NK-92 treated with Interleukin-12 subunit alpha and Interleukin-12 subunit beta, amount 100 ng/mL, for 24 hours (cell line): ENCODE data around the gene PPIF.

Source experiments
- DNase-seq: peaks from one replicate; lab custom pipeline; 2025; lab: John Stamatoyannopoulos, UW

The PPIF gene

DNA sequence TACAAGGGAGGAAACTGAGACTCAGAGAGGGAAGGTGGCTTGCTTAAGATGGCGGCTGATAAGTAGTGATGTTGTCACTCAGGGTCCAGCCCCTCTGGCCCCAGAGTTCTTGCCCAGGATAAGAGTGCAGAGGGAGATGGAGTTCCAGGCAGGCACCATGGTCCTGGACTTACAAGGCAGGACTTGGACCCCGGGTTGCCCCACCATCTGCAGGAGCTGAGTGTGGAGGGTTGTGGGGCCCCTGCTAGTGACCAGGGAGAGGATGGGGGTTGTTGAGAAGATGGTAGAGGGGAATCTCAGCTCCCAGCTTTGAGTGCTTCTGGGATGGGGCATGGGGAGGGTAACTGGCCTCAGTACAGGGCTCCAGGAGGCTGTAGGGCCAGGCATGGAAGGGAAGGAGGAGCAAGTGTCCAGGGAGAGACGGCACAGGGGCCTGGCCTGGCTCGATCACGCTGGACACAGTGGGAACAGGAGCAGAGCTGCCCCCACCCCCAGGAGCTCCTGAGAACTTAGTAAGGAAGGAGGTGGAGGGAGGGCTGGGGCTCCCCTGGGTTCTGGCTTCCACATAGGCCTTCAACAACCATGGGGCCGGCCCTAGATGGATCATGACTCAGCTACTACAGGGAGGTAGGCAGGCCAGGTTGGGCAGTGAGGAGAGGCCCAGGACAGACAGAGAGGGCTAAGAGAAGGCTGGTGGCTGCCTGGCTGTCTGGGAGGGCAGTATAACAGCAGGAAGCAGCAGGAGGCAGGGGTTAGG lies 28.2 kb downstream of the PPIF start:
- no peak for DNase-seq

DNA sequence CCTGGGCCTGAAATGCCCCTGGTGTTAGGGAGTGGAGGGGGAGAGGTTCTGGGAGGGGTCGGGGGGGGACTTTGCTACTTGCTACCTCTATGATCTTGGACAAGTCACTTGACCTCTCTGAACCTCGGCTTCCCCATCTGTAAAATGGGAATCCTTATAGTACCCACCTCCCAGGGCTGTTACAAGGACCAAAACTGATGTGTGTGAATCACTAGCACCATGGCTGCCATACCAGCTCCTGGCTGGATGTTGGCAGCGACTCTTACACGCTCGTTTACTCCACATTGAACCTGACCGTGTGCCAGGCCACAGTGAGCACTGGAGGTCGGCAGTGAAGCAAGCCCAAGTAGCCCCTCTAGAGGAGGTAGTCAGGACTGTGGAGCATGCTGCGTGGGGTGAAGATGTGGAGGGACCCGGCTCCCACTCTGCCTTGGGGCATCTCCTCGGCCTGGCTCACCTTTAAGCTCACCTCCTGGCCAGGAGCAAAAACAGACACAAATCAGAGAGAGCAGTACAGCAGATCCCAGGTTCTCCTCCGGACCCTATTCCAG lies 28.9 kb downstream of the PPIF start:
- DNase-seq: no peak

DNA sequence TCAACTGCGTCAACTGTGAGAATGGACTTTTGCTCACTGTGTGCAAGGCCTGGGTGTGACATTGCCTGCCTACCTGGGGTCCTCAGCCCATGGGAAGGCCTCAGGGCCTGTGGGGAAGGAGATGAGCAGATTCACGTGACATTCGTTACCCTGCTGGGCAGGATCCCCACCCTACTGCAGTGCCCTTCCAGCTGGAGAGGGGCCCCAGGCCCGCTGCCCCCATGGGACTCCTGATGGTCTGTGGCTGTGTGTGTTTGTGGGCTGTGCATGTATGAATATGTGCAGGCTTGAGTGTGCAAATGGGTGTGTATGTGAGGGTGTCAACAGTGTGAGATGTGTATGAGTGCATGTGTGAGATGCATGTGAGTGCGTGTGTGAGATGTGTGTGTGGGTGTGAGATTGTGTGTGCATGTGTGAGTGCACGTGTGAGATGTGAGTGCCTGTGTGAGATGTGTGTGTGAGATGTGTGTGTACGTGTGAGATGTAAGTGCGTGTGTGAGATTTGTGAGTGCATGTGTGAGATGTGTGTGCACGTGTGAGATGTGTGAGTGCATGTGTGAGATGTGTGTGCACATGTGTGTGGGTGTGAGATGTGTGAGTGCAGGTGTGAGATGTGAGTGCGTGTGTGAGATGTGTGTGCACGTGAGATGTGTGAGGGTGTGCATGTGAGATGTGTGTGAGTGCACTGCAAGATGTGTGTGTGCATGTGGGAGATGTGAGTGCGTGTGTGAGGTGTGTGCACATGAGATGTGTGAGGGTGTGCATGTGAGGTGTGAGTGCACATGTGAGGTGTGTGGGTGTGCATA lies 29.7 kb downstream of the PPIF start:
- DNase-seq: no peak

DNA sequence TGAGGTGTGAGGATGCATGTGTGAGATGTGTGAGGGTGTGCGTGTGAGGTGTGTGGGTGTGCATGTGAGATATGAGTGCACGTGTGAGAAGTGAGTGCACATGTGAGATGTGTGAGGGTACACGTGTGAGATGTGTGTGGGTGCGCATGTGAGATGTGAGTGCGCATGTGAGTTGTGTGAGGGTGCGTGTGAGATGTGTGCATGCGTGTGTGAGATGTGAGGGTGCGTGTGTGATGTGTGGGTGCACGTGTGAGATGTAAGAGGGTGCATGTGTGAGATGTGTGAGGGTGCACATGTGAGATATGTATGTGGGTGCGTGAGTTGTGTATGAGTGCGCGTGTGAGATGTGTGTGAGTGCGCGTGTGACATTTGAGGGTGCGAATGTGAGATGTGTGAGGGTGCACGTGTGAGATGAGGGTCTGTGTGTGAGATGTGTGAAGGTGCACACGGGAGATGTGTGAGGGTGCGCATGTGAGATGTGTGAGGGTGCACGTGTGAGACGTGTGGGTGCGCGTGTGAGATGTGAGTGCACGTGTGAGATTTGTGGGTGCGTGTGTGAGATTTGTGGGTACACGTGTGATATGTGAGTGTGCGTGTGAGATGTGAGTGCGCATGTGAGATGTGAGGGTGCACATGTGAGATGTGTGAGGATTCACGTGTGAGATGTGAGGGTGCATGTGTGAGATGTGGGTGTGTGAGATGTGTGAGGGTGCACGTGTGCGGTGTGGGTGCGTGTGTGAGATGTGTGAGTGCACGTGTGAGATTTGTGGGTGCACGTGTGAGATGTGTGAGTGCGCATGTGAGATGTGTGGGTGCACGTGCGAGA lies 30.5 kb downstream of the PPIF start:
- DNase-seq: no peak

DNA sequence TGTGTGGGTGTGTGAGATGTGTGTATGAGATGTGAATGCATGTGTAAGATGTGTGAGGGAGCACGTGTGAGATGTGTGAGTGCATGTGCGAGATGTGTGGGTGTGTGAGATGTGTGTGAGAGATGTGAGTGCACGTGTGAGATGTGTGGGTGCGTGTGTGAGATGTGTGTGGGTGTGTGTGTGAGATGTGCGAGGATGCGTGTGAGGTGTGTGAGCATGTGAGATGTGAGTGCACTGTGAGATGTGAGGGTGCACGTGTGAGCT lies 31.0 kb downstream of the PPIF start:
- DNase-seq: no peak

DNA sequence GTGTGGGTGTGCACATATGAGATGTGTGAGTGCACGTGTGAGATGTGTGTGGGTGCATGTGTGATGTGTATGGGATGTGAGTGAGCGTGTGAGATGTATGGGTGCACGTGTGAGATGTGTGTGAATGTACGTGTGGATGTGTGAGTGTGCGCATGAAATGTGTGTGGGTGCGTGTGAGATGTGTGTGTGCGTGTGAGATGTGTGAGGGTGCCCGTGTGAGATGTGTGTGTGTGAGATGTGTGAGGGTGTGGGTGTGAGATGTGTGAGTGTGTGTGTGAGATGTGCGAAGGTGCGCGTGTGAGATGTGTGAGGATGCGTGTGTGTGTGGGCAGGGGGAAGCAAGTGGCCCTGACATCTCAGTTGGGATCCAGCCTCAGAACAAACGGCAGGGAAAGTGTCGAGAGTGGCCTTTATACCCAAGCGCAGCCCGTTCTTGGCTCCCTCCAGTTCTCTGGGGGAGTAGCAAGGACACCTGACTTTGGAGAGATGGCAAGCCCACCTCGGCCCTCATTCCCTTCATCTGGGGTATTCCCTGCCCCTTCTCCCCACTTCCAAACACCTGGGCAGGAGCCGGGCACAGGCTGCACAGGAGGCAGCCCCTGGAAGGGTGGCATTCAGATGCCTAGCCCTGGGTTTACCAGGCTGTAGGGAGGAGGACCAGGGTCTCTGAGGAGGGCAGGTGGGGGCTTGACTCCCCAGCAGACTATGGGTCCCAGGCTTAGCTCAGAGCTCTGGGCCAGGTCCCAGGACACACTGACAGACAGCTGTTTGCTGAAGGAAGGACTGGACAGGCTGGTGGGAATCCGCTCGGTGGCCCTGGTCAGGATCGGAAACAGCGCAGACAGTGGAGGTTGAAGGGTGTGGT lies 31.6 kb downstream of the PPIF start:
- no peak for DNase-seq

DNA sequence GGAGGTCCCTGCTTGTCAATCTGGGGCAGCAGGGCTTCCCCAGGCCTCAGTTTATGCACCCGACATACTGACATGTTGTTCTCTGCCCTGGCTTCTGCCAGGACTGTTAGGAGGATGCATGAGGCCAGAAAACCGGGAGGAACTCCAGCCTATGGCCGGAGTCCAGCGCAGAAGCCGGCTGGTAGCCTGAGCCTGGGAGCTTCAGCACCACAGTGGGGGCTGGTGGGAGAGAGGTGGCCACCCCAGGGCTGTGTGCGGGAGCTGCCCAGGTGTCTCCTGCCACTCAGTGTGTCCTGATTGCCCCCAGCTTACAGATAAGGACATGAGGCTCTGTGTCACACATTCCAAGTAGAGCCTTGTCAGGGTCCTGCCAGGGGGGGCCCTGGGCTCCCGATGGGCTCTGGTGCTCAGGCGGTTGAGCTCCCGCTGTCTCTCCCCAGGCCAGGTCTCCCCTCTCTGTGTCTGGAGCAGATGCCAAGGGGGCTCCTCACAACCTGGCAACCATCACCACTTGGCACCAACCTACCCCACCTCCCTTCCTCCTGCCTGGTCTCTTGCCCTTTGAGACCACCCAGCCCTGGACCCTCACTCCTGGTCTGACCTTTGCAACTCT lies 32.3 kb downstream of the PPIF start:
- no peak for DNase-seq

DNA sequence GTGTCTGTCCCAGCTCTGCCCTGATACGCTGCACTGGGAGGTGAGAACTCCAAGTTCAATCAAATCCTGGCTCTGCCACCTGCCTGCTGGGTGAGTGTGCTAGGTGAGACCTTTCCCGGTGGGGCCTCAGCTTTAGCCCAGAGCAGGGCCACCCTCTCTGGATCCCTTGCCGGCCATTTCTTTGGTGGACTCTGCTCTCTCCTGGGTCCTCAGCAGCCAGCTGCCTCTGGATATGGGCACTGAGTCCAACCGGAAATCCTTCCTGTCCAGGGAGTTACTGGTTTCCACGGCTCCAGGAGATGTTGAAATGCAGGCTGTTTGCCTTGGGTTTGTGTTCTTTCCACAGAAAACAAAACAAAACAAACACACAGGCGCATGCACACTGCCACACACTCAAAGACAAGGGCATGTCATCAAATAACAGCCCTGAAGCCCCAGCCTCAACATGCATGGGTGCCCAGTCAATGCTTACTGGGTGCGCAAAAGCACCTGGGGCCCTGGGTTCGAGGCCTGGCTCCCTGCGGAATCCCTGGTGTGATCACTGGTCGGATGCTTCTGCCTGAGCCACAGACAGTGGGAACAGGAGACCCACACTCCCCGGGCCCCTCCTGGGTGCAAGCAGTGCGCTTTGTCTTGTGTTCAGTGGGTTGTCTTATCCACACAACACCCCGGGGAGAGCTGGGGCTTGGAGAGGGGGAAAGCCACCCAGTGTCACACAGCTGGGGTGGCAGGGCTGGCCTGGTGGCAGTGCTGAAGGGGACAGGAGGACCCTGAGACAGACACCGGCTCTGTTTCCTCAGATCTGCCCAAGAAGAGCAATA lies 33.1 kb downstream of the PPIF start:
- DNase-seq: no peak

DNA sequence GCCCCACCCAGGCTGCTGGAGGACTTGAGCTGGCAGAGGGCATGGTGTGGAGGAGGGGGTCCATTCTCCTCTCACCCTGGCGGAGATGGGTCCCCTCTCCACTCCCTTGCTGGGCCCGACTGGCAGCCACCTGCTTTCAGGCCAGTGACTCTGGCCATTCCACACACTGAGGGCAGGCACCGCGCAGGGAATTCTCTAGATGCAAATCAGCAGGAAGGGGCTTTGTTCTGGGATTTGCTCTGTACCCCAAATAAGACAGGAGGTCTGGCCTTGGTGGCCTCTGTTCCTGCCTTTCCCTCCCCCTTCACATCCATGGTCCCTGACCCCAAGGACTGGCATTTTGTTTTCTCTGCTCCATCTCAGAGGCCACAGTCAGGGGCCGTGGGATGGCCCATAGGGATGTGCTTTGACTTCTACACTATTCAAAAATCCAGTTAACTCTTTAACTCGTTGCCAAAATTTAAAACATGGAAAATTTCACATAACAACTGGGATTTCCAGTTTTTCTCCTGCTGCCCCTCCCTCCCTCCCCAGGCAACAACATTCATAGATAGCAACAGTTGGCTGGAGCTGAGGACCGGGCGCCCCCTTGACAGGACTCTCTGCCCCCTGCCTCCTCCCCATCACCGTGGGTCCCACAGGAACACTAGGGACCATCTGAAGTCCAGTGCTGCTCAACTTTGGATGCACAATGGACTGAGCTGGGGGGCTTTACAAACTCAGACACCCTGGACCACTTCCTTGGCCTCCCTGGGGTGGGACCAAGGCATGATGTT lies 33.9 kb downstream of the PPIF start:
- DNase-seq: no peak

DNA sequence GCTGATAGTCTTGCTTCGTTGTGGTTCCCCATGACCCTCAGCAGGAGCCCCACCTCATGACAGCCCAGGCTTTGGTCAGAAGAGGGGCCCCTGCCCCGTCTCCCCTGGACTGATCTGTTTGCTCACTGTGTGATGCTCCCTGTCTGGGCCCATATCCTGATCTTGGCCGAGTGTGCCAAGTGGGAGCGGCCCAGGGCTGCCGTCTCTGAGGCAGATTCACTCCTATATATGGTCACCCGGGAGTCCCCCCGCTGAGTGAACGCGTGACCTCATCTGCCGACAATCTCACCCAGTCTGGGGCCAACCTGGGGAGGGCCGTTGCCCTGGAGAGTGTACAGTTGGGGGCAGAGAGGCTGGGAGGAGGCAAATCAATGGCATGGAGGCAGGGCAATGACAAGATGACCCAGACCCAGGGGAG lies 34.5 kb downstream of the PPIF start:
- no peak for DNase-seq

DNA sequence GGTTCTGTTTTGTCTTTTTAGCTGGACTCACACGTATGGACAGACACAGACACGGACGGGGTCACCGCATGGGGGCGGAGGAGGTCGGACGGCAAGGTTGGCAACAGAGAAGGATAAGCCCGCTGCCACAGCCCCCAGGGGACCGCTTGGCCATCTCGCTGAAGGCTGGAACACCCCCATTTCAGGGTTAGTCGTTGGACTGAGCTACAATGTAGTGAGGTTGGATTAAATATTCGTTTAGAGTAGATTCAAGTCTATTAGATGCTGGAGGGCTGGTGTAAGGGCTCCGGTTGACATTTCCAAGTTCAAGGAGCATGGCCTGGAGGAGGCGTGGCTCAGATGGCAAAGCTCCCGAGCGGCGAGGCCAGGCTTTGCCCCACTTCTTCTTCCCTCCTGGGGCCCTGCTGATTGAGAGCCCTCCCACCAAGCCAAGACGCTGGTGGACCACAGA lies 35.2 kb downstream of the PPIF start:
- DNase-seq: no peak

DNA sequence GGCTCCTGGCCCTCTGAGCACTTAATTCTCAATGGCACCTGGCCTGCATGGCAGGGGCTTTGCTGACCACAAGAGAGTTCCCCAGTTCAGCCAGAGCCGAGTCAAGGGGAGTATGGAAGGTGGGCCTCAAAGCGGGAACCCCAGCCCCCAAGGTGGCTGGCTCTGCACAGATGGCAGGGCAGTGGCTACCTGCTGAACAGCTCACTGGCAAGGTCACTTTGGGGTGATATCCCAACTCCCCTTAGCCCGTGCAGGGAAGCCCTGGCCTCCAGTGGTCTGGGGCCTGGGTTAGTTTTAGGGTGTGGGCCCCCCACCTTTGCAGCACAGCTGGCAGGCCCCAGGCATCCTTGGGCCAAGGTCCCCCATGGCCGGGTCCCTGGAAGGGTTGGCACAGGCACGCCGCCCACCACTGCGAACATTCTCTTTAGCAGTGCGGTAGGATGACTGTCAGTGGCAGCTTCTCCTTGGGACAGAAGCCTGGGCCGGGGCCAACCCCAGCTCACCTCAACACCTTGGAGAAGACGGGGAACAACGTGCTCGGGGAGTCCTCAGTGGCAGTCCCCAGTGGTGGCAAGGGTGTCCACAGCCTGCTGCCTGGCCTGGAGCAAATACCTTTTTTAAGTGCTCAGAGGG lies 36.8 kb downstream of the PPIF start:
- DNase-seq: no peak

DNA sequence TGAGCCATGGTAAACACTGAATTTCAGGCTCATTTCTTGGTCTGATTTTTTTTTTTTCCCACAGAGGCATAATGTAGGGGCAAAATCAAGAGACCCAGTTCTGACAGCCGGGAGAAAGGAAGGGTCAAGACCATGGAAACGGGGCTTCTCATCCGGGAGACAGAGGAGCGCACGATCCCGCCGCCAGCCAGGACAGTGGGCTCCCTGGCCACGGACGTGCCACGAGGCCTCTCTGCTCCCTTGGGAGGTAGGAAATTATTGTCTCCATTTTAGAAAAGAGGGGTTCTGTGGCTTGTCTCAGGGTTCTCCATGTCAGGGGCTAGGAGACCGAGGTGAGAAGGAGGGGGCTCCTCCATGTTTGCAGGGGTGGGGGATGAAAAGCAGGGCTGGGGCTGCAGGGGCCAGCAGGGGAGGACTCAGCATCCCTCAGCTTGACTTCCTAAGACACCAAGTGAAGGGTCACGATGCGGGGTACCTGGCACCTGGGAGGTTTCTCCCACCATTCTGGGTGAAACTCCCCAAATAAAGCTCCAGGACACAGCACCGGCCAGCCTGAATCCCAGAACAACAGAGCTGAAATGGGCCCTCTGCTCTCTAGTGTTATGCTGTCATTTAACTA lies 37.6 kb downstream of the PPIF start:
- DNase-seq: no peak

DNA sequence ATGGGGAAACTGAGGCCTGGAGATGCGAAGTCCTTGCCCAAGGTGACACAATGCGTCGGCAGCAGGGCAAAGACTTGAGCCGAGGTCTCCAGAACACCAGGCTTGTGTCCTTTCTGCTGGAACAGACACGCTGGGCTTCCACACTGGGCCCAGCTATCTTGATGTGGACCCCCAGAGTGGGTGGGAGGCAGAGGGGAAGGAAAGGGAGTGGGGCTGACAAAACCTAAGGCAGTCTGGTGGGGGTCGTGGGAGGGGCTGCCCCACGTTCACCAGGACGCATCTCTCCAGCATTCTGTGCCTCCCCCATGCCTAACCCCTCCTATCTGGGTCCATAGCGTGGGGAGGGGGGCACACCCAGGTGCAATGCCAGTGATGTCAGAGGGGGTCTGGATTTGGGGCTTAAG lies 38.1 kb downstream of the PPIF start:
- DNase-seq: no peak

DNA sequence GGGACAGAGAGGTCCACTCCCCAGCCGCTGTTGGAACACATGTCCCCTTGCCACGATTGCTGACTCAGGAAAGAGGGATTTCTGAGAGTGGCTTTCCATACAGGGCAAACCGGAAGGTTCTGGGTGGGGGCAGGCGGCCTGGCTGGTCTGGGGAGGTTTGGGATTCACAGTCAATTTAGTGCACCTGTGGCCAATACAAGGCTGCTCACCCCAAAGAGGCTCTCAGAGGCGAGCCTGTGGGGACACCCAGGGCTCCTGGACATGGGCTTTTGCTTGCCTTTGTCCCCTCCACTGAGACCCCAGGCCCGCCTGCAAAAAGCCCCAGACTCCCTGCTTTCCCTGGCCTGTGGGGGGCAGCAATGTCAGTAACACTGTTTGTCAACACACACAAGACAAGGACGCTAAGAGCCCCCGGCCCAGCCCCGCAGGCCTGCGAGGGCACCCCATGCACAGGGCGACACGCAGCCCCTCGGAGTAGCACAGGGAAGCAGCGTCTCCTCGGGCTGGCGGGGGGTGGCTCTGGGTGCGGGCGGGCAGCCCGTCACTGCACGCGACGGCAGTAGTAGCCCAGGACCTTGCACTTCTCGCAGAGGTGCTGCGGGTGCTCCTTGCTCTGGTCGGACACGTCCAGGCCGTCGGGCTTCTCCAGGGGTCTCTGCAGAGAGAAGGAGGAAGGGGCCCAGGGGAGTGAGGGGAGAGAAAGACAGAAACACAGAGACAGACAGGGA lies 38.7 kb downstream of the PPIF start:
- DNase-seq: no peak

DNA sequence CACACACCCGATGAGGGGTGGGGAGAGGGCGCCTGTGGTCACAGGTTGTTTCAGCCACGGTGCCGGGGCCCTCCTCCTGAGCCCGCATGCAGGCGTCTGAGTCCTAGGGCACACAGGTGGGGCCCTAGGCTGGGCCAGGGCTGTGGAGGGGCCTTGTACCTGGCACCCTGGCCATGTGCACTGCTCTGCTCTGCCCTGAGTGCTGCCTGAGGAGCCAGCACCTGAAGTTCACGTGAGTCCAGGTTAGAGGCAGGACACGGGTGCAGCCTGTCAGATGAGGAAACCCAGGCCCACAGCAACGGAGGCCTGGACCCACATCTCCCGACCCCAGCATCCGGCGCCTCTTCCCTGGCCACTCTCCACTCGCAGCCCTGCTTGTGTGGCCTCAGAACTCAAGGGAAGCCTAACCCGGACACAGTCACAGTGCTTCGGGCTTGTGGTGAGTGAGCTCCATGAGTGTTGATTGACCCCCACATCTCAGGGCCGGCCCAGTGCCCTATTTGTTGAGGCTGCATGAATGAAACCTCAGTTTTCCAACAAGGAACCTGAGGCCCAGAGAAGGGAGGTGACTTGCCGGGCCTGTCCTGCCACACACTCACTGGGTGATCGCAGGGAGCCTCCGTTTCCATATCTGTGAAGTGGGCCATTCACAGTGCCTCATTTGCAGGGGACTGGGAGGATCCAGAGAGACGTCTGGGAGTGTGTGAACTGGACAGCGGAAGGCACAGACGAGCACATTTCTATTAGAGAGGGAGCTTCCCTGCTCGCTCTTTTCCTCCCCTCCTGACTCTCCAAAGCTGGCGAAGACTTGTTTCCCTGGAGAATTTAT lies 39.6 kb downstream of the PPIF start:
- no peak for DNase-seq

DNA sequence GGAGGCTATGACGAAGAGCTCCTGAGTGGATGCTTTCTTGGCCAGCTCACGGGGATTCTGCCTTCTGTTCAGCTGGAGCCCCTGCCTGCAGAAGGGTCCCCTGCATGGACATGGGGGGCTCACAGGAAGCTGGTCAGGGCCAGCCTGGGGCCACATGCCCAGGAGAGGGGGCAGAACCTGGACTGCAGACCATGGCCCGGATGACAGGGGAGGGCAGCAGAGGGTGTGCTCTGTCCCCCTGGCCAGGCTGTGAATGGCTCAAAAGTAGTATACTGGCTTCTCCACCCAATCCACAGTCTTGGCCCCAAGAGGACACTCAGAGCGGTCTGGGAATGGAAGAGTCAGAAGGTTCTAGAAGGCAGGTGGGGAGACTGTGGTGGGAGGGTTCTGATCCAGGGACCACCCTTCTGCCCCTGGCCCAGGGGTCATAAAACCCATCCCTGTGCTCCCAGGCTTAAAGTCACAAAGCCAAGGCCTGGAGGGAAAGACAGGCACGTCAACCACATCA lies 40.3 kb downstream of the PPIF start:
- no peak for DNase-seq
